NCI-H2196 treated with DMSO at 0.1 percent for 48 hours (cell line): ENCODE measurements around the gene OTOS.

Experiments
- DNase-seq: peaks from one replicate; lab custom pipeline; 2025; ENCODE audit not compliant: unreplicated experiment; lab: John Stamatoyannopoulos, UW

The OTOS gene

GRCh38 chr2:240168041-240168440 is 27.6 kb upstream of the OTOS start:
- DNase-seq = no peak

GRCh38 chr2:240167588-240167880 is 27.1 kb upstream of the OTOS start:
- no peak for DNase-seq

- DNase-seq = no peak
Observed at GRCh38 chr2:240166761-240167587, 26.5 kb upstream of the OTOS start.

- no peak for DNase-seq
Observed at GRCh38 chr2:240166191-240166590, 25.7 kb upstream of the OTOS start.

GRCh38 chr2:240165661-240166060 is 25.2 kb upstream of the OTOS start:
- DNase-seq = no peak

- DNase-seq = no peak
Observed at GRCh38 chr2:240165034-240165433, 24.6 kb upstream of the OTOS start.

GRCh38 chr2:240164586-240164985 is 24.1 kb upstream of the OTOS start:
- DNase-seq = no peak

GRCh38 chr2:240163844-240164574 is 23.6 kb upstream of the OTOS start:
- no peak for DNase-seq

GRCh38 chr2:240162939-240163714 is 22.7 kb upstream of the OTOS start:
- DNase-seq = no peak

GRCh38 chr2:240162531-240162930 is 22.1 kb upstream of the OTOS start:
- no peak for DNase-seq

- no peak for DNase-seq
Observed at GRCh38 chr2:240162032-240162431, 21.6 kb upstream of the OTOS start.

- DNase-seq = no peak
Observed at GRCh38 chr2:240161087-240161750, 20.8 kb upstream of the OTOS start.

- no peak for DNase-seq
Observed at GRCh38 chr2:240160291-240161086, 20.0 kb upstream of the OTOS start.

- DNase-seq = no peak
Observed at GRCh38 chr2:240159251-240159839, 18.9 kb upstream of the OTOS start.

- no peak for DNase-seq
Observed at GRCh38 chr2:240157147-240157470, 16.7 kb upstream of the OTOS start.

- DNase-seq = no peak
Observed at GRCh38 chr2:240156435-240157146, 16.1 kb upstream of the OTOS start.

- DNase-seq = no peak
Observed at GRCh38 chr2:240155745-240156390, 15.4 kb upstream of the OTOS start.

GRCh38 chr2:240155048-240155744 is 14.7 kb upstream of the OTOS start:
- DNase-seq = no peak

GRCh38 chr2:240154606-240155005 is 14.1 kb upstream of the OTOS start:
- DNase-seq = no peak
